ENCODE results near the gene PSMD6. TPM values are rescaled to one million over a fixed set of nuclear protein-coding genes. Genes with fewer than 3 reads are reported as not detected.
A peak's percentile ranks its signal among the peaks of the same experiment; 100 is the strongest.

Gene PSMD6
- 10 to 100 TPM; 91.3 to 97.3 TPM for total RNA-seq
- 105 to 132 reads per million in 2 donors for total RNA-seq

DNA sequence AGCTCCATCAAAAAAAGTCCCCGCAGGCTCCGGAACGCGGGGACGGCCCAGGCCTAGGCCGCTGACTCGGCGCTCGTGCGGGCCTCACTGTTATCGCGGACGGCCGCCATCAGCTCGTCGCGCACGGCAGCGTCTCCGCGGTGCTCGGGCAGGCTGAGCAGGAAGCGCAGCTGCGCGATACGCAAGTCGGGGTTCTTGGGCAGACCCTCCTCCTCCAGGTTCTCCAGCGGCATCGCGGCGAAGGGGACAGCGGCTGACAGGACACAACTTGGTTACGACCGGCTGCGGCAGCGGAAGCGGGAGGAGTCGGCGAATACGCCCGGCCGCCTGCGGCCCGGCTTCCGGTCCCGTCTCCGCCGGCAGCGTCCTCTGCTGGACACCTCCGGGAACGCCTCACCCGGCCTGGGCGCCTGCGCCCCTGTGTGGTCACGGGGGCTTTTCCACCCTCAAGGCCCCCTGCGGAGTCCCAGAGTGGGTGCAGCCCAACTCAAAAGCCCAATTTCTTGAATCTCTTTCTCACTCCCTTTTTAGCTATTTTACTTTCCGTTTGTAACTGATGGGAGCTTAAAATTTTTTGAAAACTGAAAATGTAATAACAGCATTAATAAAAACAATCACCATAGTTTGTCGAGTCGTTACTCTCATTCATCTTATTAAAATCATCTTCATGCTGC lies at the start of gene PSMD6:
Gene PSMD6, minus strand, starts transcription at position 308 of the 674 bp plus-strand sequence. Its CDS starts 75 bp downstream, at position 233.
- Mint-ChIP-seq H3K27ac (peak within 1 kb of the TSS; percentile 93), H3K36me3 (ENCODE audit: low read depth) (peaks cover 4% of the 10 kb centered on the region), H3K4me3 (peak within 1 kb of the TSS; percentile 88), H3K4me1 (peaks cover 16% of the 10 kb centered on the region), H3K27me3 (peaks cover 15% of the 10 kb centered on the region)
- DNase-seq (peak; percentile 89 to 98 (median 90)), ATAC-seq (peak; percentile 95)
- H3K9me3 ChIP-seq (ENCODE audit: control insufficient read depth, low read length, poor library complexity, severe bottlenecking) = no peaks in the 10 kb centered on the region

DNA sequence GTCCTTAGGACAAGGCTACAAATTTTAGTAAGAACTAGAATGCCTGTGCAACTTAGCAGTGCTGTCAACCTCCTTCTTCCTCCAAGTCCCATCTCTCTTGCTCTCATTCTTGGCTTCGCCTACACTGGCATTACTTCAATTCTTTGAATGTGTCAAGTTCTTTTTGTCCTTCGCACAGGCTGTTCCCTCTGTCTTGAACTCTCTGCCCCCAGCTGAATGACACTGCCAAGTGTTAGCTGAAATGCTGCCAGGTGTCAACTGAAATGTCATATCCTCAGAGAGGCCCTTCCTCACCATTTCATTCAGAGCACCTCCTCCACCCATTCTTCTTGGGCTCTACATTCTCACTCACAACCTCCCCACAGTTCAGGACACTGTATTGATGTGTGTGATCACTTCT lies 48.8 kb upstream of the PSMD6 start:
- Mint-ChIP-seq H3K4me3 (no peak overlapping the region), H3K4me1 (no peaks in the 10 kb centered on the region), H3K27me3 (peaks cover 71% of the 10 kb centered on the region), H3K36me3 (ENCODE audit: low read depth) (no peaks in the 10 kb centered on the region), H3K27ac (no peak overlapping the region)
- H3K9me3 ChIP-seq (ENCODE audit: control insufficient read depth, low read length, poor library complexity, severe bottlenecking) = no peaks in the 10 kb centered on the region
- ATAC-seq (no peak), DNase-seq (no peak)

DNA sequence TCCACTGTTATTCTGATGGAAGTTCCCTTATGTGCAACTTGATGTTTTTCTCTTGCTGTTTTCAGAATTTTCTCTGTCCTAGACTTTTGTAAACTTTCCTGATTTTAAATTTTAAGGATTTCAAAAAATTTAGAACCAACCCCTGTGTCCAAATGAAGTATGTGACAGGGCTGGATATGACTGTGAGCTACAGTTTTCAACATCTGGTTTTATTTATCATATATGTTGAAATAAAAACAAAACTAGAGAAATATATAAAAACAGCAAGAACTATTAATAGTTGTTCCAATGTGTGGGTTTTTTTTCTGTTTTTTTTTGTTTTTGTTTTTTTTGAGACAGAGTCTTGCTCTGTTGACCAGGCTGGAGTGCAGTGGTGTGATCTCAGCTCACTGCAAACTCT lies 47.4 kb upstream of the PSMD6 start:
- ATAC-seq = no peak
- Mint-ChIP-seq H3K4me1 (no peaks in the 10 kb centered on the region), H3K27me3 (peaks cover 65% of the 10 kb centered on the region), H3K27ac (peak overlapping the region; percentile 6), H3K4me3 (no peak overlapping the region), H3K36me3 (ENCODE audit: low read depth) (no peaks in the 10 kb centered on the region)
- H3K9me3 ChIP-seq (ENCODE audit: control insufficient read depth, low read length, poor library complexity, severe bottlenecking) = no peaks in the 10 kb centered on the region
- DNase-seq = no peak

DNA sequence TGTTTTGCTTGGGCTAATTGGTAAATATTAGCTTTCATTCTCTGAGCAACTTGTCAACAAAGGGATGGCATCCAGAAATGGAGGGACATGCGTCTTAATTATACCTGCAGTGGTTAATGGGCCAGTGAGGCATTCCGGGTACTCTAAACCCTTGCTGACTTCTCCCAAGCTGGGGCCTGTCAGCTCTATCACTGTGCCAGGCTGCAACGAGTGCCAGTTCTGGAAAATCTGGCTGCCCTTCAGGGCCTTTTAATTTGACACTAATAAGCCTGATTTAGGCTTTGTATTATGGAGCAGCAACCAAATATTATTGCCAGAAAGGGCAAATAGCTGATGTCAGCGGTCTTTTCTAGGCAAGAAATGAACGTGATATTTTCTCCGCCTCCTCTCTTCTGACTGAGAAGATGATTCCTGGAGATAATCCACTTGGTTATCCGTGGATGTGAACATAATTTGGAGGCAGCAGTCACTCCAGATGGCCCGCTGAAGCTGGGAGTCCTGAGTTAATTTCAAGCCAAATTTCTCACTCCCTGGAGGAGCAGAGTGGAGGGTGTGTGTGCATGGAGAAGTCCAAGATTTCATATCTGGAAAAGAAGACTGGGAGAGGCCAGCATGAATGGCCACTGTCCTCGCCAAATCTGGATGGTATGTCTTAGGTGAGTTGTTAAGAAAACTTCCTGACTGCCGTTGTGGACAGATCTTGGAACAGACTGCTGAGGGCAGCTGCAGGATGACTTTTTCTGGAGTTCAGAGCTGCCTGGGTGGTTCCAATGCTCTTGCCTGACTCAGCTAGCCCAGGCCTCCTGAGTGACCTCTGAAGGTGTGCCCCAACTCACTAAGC lies 44.4 kb upstream of the PSMD6 start:
- Mint-ChIP-seq H3K27ac (no peak overlapping the region), H3K4me1 (no peaks in the 10 kb centered on the region), H3K36me3 (ENCODE audit: low read depth) (no peaks in the 10 kb centered on the region), H3K4me3 (no peak overlapping the region), H3K27me3 (peaks cover 67% of the 10 kb centered on the region)
- DNase-seq (no peak), ATAC-seq (no peak)
- no peaks in the 10 kb centered on the region for H3K9me3 ChIP-seq (ENCODE audit: control insufficient read depth, low read length, poor library complexity, severe bottlenecking)

DNA sequence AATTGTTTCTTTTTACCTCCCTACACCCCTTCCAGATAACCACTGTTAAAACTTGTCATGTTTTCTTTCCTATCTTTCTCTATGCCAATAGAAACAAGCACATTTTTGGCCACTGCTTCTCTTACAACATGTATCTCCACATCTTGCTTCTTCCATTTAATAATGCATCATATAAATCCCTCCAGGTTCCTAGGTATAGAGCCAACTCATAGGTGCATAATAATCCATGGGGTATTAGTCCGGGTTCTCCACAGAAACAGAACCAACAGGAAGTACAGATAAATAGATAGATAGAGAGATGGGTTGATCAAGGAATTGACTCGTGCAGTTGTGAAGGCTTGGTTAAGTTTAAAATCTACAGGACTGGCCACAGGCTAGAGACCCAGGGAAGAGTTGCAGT lies 41.5 kb upstream of the PSMD6 start:
- Mint-ChIP-seq H3K4me1 (no peaks in the 10 kb centered on the region), H3K27me3 (peaks cover 64% of the 10 kb centered on the region), H3K4me3 (no peak overlapping the region), H3K27ac (no peak overlapping the region), H3K36me3 (ENCODE audit: low read depth) (no peaks in the 10 kb centered on the region)
- no peak for ATAC-seq
- no peaks in the 10 kb centered on the region for H3K9me3 ChIP-seq (ENCODE audit: control insufficient read depth, low read length, poor library complexity, severe bottlenecking)
- DNase-seq = no peak

DNA sequence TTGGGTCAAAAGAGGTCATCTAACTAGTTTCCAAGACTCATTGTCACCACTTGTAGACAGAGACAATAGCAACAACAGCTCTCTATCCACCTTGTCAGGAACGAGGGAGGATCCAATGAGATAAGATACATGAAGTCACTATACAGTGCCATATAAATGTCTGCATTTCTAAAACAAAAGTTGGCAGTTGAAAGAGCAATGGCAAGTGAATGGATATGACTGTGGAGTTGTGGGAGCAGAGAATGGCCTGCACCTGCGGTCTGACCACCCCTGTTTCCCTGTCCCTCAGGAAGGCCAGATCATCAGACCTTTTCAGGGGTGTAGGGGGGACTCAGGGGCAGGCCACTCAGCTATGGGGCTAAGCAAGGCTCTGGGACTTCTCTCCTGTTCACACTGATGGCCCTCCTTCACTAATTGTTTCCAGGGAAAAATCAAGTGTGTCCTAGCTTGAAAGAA lies 40.7 kb upstream of the PSMD6 start:
- no peaks in the 10 kb centered on the region for H3K36me3 Mint-ChIP-seq (ENCODE audit: low read depth)
- H3K27me3 Mint-ChIP-seq = peaks cover 67% of the 10 kb centered on the region
- no peaks in the 10 kb centered on the region for H3K4me1 Mint-ChIP-seq
- DNase-seq (no peak), ATAC-seq (no peak)
- H3K4me3 Mint-ChIP-seq = no peak overlapping the region
- H3K9me3 ChIP-seq (ENCODE audit: control insufficient read depth, low read length, poor library complexity, severe bottlenecking) = no peaks in the 10 kb centered on the region
- no peak overlapping the region for H3K27ac Mint-ChIP-seq

DNA sequence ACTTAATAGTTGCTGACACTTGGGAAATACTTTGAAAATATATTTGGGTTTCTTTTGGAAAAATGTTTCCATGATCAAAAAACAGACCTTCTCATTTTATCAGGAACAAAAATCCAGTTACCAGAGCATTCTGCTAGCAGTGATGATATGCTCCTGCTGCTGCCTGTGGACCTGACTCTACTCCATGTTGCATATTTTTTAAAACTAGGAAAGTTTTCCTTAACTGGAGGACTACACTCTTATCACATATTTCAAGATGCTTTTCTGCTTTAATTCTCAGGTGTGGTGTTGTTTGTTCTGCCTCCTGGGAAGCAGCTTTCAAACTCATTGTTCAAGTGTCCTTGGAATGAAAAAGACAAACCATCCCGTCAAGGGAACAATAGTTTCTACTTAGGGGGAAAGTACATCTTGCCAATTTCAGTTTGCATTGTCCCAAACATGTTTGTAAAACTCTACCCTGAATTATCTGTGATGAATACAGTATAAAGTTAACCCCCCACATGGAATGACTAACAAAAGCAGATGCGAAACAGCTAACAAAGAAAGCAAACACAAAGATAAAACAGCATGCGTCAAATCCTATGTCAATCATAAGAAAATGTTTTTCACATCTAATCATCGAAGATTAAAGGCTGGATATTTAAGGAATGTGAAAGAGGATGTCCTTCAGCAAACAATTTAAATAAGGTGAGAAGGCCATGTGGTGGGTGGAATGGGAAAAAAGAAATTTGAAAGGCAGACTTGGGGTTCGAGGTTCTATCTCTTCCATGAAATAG lies 40.1 kb upstream of the PSMD6 start:
- H3K36me3 Mint-ChIP-seq (ENCODE audit: low read depth) = no peaks in the 10 kb centered on the region
- no peak for ATAC-seq
- no peaks in the 10 kb centered on the region for H3K9me3 ChIP-seq (ENCODE audit: control insufficient read depth, low read length, poor library complexity, severe bottlenecking)
- peaks cover 72% of the 10 kb centered on the region for H3K27me3 Mint-ChIP-seq
- H3K27ac Mint-ChIP-seq = no peak overlapping the region
- H3K4me1 Mint-ChIP-seq = no peaks in the 10 kb centered on the region
- no peak for DNase-seq
- H3K4me3 Mint-ChIP-seq = no peak overlapping the region

DNA sequence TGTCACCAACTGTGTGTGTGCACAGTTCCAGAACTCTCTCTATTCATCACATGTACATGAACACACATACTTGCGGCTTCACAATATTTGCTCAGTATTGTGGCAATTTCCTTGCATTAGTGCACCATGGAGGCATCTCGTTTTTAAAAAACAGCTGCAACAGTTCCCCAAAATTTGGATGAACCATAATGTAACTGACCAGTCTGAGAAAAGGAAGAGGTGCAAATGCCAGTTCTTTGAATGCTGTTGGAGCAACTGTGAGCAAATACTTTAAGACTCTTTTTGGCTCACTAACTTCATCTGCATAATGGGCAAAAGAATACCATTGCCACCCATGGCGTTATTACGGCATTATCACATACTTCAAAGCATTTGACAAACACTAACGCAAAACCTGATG lies 38.3 kb upstream of the PSMD6 start:
- H3K27me3 Mint-ChIP-seq = peaks cover 72% of the 10 kb centered on the region
- no peak for ATAC-seq
- H3K4me1 Mint-ChIP-seq = no peaks in the 10 kb centered on the region
- DNase-seq = no peak
- H3K36me3 Mint-ChIP-seq (ENCODE audit: low read depth) = no peaks in the 10 kb centered on the region
- no peaks in the 10 kb centered on the region for H3K9me3 ChIP-seq (ENCODE audit: control insufficient read depth, low read length, poor library complexity, severe bottlenecking)
- no peak overlapping the region for H3K4me3 Mint-ChIP-seq
- no peak overlapping the region for H3K27ac Mint-ChIP-seq

DNA sequence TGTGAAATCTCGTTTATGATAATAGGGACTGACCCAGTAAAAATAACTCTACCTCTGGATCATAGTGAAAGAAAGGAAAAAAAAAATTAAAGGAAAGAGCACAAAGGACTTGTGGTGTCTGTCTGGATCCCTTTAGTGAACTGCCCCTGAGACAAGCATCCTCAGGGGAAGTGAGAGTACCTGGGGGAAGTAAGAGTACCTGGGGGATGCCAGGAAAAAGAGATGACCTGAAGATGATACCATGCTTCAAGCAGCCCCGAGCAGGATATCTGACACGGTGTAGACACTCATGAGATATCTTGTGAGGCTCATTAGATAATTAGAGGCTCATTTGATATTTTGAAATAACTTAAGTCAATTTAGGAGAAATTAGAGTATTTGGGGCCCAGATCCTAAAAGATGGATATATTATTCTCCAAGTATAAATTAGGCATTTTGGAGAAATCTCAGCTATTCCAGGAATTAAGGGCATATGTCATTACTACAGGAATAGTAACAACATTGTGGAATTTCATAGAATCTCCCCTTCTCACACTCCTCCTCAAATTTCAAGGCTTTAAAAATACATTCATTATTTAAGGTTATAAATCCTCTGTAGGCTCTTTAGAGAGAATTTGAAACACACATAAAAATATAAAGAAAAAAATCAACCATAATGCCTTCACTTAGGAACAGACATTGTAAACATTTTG lies 36.3 kb upstream of the PSMD6 start:
- DNase-seq (no peak), ATAC-seq (no peak)
- H3K9me3 ChIP-seq (ENCODE audit: control insufficient read depth, low read length, poor library complexity, severe bottlenecking) = no peaks in the 10 kb centered on the region
- H3K27ac Mint-ChIP-seq = no peak overlapping the region
- no peak overlapping the region for H3K4me3 Mint-ChIP-seq
- no peaks in the 10 kb centered on the region for H3K36me3 Mint-ChIP-seq (ENCODE audit: low read depth)
- H3K27me3 Mint-ChIP-seq = peaks cover 83% of the 10 kb centered on the region
- no peaks in the 10 kb centered on the region for H3K4me1 Mint-ChIP-seq

DNA sequence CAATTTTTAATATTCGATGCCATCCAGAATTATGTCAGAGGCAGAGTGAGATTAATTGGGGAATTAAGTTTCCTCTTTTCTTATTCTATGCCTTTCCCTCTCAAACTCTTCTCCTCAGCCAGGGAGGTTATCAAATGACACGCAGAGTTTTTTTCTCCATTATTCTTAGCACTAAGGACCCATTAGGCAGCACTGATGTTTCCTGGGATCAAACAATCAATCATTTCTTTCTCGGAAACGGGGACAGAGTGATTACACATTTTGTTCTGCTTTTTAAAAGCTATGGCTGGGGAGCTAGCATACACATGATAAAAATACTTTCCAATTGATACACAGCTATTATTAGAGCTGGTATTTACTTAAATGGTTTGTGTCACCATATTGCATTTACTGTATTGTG lies 35.3 kb upstream of the PSMD6 start:
- DNase-seq (no peak), ATAC-seq (no peak)
- no peaks in the 10 kb centered on the region for H3K36me3 Mint-ChIP-seq (ENCODE audit: low read depth)
- H3K9me3 ChIP-seq (ENCODE audit: control insufficient read depth, low read length, poor library complexity, severe bottlenecking) = no peaks in the 10 kb centered on the region
- no peaks in the 10 kb centered on the region for H3K4me1 Mint-ChIP-seq
- no peak overlapping the region for H3K27ac Mint-ChIP-seq
- H3K4me3 Mint-ChIP-seq = no peak overlapping the region
- peaks cover 80% of the 10 kb centered on the region for H3K27me3 Mint-ChIP-seq

DNA sequence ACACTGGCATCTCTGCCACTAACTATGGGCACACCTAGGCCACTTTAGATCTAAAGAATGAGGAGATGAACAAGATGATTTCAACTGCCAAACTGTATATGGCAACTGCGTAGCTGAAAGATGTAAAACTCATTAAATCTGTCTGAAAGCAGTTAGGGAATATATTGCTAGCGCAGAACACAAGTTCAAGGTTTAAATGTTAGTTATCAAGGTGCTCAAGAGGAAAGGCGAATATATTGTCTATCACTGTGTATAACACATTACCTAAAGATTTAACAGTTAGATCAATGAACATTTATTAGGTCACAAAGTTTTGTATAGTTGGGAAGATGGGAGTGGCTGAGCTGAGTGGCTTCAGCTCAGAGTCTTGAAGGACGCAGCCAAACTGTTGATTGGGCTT lies 33.9 kb upstream of the PSMD6 start:
- H3K27ac Mint-ChIP-seq = no peak overlapping the region
- ATAC-seq (no peak), DNase-seq (no peak)
- peaks cover 69% of the 10 kb centered on the region for H3K27me3 Mint-ChIP-seq
- H3K4me3 Mint-ChIP-seq = no peak overlapping the region
- no peaks in the 10 kb centered on the region for H3K4me1 Mint-ChIP-seq
- no peaks in the 10 kb centered on the region for H3K9me3 ChIP-seq (ENCODE audit: control insufficient read depth, low read length, poor library complexity, severe bottlenecking)
- no peaks in the 10 kb centered on the region for H3K36me3 Mint-ChIP-seq (ENCODE audit: low read depth)

DNA sequence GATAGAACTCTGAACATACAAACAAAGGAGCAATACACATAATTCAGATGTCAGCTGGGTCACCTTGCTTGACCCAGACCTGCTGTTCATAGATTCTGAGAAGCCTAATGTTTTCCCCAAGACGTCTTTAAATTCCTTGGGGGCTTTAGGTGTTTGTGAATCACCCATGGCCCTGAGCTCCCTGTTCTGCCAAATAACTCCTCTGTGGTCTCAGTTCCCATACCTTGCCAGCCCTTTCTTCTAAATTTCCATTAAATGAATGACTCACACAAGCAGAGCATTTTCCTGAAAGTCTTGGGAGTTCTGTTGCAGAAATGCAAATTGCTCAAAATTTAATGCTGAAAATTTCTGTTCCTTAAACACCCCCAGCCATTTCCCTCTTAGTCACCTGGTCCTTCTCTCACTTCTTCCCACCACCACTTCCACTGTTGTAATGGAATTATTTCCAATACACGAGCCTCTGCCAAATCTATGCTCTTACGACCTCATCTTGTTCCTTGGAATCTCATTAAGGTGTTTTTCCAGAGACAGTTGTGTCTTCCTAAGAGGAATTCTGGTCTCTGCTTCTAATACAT lies 33.4 kb upstream of the PSMD6 start:
- no peak for ATAC-seq
- no peak for DNase-seq
- no peaks in the 10 kb centered on the region for H3K36me3 Mint-ChIP-seq (ENCODE audit: low read depth)
- H3K27ac Mint-ChIP-seq = no peak overlapping the region
- H3K27me3 Mint-ChIP-seq = peaks cover 69% of the 10 kb centered on the region
- H3K9me3 ChIP-seq (ENCODE audit: control insufficient read depth, low read length, poor library complexity, severe bottlenecking) = no peaks in the 10 kb centered on the region
- H3K4me3 Mint-ChIP-seq = no peak overlapping the region
- no peaks in the 10 kb centered on the region for H3K4me1 Mint-ChIP-seq
